HAP-1 (cell line): ENCODE measurements around the gene KCNK16.
"Not testable (repeated sequence)": the region's sequence is repeated elsewhere in the genome, so short reads cannot be mapped to it uniquely, and the experiment has no call there.

Experiments used
- DNase-seq, 2 experiments: peaks; one replicate each; pipeline ENCODE4 v3.0.0-alpha.2; 2016 to 2020; ENCODE audit warnings: low spot score in 2 of 2
- H3K27me3 ChIP-seq: fragments of 250-450 bp; sonication (Bioruptor Pico); 2 replicates; pipeline ENCODE4 v1.5.1; 2020; ENCODE audit warnings: low read depth, mild to moderate bottlenecking, moderate library complexity
- H3K36me3 ChIP-seq: fragments of 250-450 bp; sonication (Bioruptor Pico); replicated peaks from 2 replicates; pipeline ENCODE4 v1.5.1; 2020; ENCODE audit warnings: mild to moderate bottlenecking
- H3K4me1 ChIP-seq: fragments of 250-450 bp; sonication (Bioruptor Pico); 2 replicates; pipeline ENCODE4 v1.5.1; 2020; ENCODE audit warnings: mild to moderate bottlenecking
- H3K4me3 ChIP-seq: fragments of 250-450 bp; sonication (Bioruptor Pico); 2 replicates; pipeline ENCODE4 v1.5.1; 2020; ENCODE audit warnings: mild to moderate bottlenecking, moderate library complexity
- H3K9me3 ChIP-seq: fragments of 250-450 bp; sonication (Bioruptor Pico); 2 replicates; pipeline ENCODE4 v1.5.1; 2020; ENCODE audit warnings: mild to moderate bottlenecking, moderate library complexity
- in situ Hi-C: fragments of 300-500 bp; cut with MboI; formaldehyde crosslinking; loops from 3 replicates; pipeline ENCODE4 v1.14.3; 2020; ENCODE audit warnings: low sequenced_read_pairs, inconsistent platforms, mixed read lengths

The KCNK16 gene

GRCh38 chr6:39295611-39296011 is 26.9 kb downstream of the KCNK16 start:
- in situ Hi-C loops, result no loop called here
- no peak overlapping the region for H3K4me3 ChIP-seq
- peaks cover 13% of the 10 kb centered on the region for H3K27me3 ChIP-seq
- H3K9me3 ChIP-seq, result no peaks in the 10 kb centered on the region
- H3K36me3 ChIP-seq, result no peaks in the 10 kb centered on the region
- DNase-seq, result no peak
- no peaks in the 10 kb centered on the region for H3K4me1 ChIP-seq

- H3K36me3 ChIP-seq, result no peaks in the 10 kb centered on the region
- no peak overlapping the region for H3K4me3 ChIP-seq
- peaks cover 13% of the 10 kb centered on the region for H3K27me3 ChIP-seq
- in situ Hi-C loops, result no loop called here
- H3K4me1 ChIP-seq, result no peaks in the 10 kb centered on the region
- DNase-seq, result no peak
- H3K9me3 ChIP-seq, result no peaks in the 10 kb centered on the region
These were observed 27.6 kb downstream of the KCNK16 start for GRCh38 chr6:39294899-39295298.

DNA sequence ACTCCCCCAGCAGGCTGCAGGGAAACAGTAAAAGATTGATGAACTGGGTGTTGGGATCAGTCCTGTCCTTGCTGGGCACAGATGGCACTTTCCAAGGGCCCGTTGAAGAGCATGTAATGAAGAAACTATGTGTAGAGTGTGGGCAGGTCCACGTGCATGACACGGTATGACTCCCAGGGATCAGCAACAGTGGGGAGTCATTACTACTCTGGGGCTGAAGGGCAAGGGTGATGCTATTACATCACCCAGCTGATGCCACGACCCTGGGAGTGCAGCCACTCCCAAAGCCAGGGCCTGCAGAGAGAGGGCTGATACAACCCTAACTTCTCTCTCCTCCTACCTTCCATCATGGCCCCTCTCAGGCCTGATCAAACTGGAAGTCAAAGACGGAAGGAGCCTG is 28.4 kb downstream of the KCNK16 start:
- in situ Hi-C loops, result no loop called here
- H3K27me3 ChIP-seq, result peaks cover 11% of the 10 kb centered on the region
- no peak overlapping the region for H3K4me3 ChIP-seq
- H3K9me3 ChIP-seq, result no peaks in the 10 kb centered on the region
- DNase-seq, result no peak
- no peaks in the 10 kb centered on the region for H3K4me1 ChIP-seq
- H3K36me3 ChIP-seq, result no peaks in the 10 kb centered on the region

DNA sequence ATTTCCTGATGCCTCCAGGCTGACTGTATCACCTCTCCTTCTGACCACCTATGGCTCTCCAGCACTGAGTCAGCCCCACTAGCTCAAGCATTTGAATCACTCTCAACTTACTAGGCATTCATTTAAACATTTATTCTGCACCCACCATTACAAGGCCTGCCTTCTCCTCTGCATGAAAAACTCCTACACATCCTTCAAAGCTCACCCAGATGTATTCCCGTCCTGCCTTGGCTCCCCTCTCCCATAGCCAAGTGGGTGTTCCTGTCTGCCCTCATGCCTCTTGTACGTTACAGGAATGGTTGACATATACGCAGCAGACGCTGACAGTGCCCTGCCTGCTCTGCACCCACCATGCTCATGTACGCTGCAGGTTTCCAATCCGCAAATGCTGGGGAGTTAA is 29.9 kb downstream of the KCNK16 start:
- Histone ChIP-seq H3K36me3 (no peaks in the 10 kb centered on the region), H3K4me1 (no peaks in the 10 kb centered on the region), H3K27me3 (peaks cover 2% of the 10 kb centered on the region; the same call in 1 of the 2 replicates), H3K4me3 (no peak overlapping the region), H3K9me3 (no peaks in the 10 kb centered on the region)
- in situ Hi-C loops, result no loop called here
- DNase-seq, result no peak

DNA sequence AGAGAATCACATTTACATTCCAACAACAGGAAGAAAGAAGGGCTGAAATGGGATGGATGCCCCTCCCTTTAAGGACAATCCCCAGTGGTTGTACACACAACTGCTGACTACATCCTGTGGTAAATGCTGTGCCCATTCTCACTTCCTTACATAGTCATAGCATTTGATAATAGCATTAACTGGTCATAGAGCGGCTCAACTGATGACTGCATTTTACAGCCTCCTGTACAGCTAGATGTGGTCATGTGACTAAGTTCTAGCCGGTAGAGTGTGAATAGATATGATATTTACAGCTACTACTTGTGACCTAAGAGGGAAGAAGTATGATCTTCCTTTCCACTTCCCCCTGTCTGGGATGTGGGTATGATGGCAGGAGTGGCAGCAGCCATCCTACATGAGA is 33.0 kb downstream of the KCNK16 start:
- H3K9me3 ChIP-seq, result no peaks in the 10 kb centered on the region

DNA sequence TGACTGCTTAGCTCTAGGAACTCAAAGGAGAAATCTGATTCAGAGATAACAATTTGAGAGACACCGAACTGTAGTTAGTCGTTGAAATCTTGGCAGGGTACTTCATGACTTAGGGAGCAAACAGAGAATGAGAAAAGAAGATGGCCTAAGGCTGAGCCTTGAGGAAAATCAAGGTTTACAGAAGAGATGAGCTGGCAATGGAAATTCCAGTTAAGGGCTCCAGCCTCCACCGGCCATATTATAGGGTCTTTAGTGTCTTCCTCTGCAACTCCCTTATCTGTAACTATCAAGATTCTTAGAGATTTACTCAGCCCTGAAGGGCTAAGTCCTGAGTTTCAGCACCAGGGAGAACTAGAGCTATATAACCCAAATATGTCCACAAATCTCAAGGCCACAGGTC is 34.9 kb downstream of the KCNK16 start:
- H3K9me3 ChIP-seq, result no peaks in the 10 kb centered on the region
- peaks cover 2% of the 10 kb centered on the region; the same call in 1 of the 2 replicates for H3K27me3 ChIP-seq
- no peak overlapping the region for H3K4me3 ChIP-seq
- H3K4me1 ChIP-seq, result no peaks in the 10 kb centered on the region
- no peaks in the 10 kb centered on the region for H3K36me3 ChIP-seq
- in situ Hi-C loops, result no loop called here
- DNase-seq, result no peak

More for the DNA sequence above, 33.0 kb downstream of the KCNK16 start:
- H3K27me3 ChIP-seq, result peaks cover 2% of the 10 kb centered on the region; the same call in 1 of the 2 replicates
- H3K4me3 ChIP-seq, result no peak overlapping the region
- no peaks in the 10 kb centered on the region for H3K4me1 ChIP-seq
- H3K36me3 ChIP-seq, result no peaks in the 10 kb centered on the region
- DNase-seq, result no peak
- in situ Hi-C loops, result no loop called here

- DNase-seq, H3K9me3 ChIP-seq, in situ Hi-C loops, H3K27me3 ChIP-seq, H3K36me3 ChIP-seq, H3K4me1 ChIP-seq, H3K4me3 ChIP-seq: not testable (repeated sequence)
These were observed 35.9 kb downstream of the KCNK16 start for GRCh38 chr6:39286596-39286995.

GRCh38 chr6:39282774-39283173 is 39.7 kb downstream of the KCNK16 start:
- H3K36me3 ChIP-seq, result no peaks in the 10 kb centered on the region
- in situ Hi-C loops, result no loop called here
- no peak overlapping the region for H3K4me3 ChIP-seq
- no peaks in the 10 kb centered on the region for H3K4me1 ChIP-seq
- no peak for DNase-seq
- H3K9me3 ChIP-seq, result no peaks in the 10 kb centered on the region
- H3K27me3 ChIP-seq, result peaks cover 6% of the 10 kb centered on the region

GRCh38 chr6:39281312-39281980 is 41.1 kb downstream of the KCNK16 start:
- in situ Hi-C loops, result no loop called here

DNA sequence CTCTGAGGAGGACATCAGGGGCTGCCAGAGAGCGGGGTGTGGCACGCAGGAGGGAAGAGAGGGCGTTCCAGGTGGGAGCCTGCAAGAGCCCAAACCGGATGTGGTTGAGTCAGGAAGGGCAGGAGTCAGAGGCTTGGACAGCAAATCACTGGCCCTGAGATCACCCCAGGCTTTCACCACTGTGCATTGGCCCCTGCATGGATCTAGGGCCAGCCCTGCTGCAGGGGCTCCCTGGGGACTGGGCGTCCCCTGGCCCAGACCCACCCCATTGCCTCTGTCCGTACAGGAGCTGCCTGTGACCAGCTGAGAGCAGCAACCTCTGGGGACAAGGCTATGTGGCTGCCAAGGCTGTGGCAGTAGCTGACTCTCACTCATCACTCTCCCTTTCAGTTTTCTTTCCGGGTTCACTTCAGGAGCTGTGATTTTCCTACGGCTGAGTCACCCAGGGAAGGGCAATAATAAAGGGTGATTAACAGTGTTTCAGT is 42.2 kb downstream of the KCNK16 start:
- H3K36me3 ChIP-seq, result no peaks in the 10 kb centered on the region

More at GRCh38 chr6:39281312-39281980, 41.1 kb downstream of the KCNK16 start:
- Histone ChIP-seq H3K4me3 (no peak overlapping the region), H3K36me3 (no peaks in the 10 kb centered on the region), H3K9me3 (no peaks in the 10 kb centered on the region), H3K4me1 (no peaks in the 10 kb centered on the region), H3K27me3 (peaks cover 6% of the 10 kb centered on the region)
- no peak for DNase-seq

DNA sequence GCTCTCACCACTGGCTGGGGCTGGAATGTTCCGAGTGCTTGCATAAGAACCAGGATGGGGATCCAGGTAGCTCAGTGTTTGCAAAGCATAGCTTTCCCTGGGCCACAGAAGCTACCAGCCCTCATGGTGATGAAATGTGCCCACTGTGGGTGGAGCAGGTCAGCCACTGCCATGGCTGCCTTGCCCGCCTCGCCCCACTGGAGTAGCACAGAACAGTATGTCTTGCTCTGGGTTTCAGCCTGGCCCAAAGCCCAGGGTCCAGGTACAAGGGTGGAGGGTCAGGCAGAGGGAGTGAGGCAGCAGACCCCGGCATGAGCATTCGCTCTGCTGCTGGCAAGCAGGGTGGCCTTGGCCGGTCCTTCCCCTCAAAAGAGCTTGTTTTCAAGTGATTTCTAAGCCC is 43.0 kb downstream of the KCNK16 start:
- Histone ChIP-seq H3K4me1 (no peaks in the 10 kb centered on the region), H3K27me3 (peaks cover 6% of the 10 kb centered on the region), H3K36me3 (no peaks in the 10 kb centered on the region), H3K9me3 (no peaks in the 10 kb centered on the region), H3K4me3 (no peak overlapping the region)
- DNase-seq, result no peak
- in situ Hi-C loops, result no loop called here

More for the DNA sequence above, 42.2 kb downstream of the KCNK16 start:
- in situ Hi-C loops, result no loop called here
- Histone ChIP-seq H3K4me3 (no peak overlapping the region), H3K4me1 (no peaks in the 10 kb centered on the region), H3K9me3 (no peaks in the 10 kb centered on the region), H3K27me3 (peaks cover 6% of the 10 kb centered on the region)
- DNase-seq, result no peak

DNA sequence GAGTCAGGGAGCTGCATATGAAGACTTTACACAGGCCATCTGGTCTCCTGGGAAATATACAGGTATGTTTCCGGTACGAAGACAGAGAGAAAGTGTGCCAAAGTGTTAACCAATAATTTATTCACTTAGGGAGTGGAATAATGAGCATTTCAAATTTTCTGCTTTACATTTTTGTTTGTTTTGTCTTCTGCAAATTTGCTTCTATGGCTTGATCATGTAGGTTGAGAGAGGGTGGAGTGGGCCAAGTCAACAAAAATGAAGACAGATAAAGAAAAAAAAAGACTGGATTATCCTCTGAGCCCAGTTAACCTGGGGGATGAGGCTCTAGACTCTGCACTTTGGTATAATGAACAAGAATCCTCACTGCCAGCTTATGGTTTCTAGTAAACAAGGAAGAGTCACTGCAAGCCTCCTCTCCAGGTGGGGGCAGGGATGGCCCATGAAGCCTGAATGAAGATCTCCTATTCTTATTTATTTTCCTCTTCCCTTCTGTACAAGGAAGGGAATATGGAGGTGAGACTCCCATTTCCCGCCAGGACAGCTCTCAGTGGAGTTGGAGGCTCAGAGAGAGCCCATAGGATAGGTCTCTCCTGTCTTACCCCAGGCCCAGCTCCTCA is 46.0 kb downstream of the KCNK16 start:
- Histone ChIP-seq H3K4me3 (no peak overlapping the region), H3K27me3 (peaks cover 6% of the 10 kb centered on the region), H3K36me3 (no peaks in the 10 kb centered on the region), H3K9me3 (no peaks in the 10 kb centered on the region), H3K4me1 (no peaks in the 10 kb centered on the region)
- in situ Hi-C loops, result no loop called here
- no peak for DNase-seq

GRCh38 chr6:39274903-39275302 is 47.6 kb downstream of the KCNK16 start:
- Histone ChIP-seq H3K4me1 (no peaks in the 10 kb centered on the region), H3K36me3 (no peaks in the 10 kb centered on the region), H3K4me3 (no peak overlapping the region), H3K9me3 (no peaks in the 10 kb centered on the region), H3K27me3 (0 out of 2 replicates have a peak, but pooled peaks cover 3% of the 10 kb centered on the region)
- in situ Hi-C loops, result no loop called here
- DNase-seq, result no peak

- H3K4me3 ChIP-seq, result no peak overlapping the region
- DNase-seq, result no peak
- H3K27me3 ChIP-seq, result 0 out of 2 replicates have a peak, but pooled peaks cover under 1% of the 10 kb centered on the region
- H3K4me1 ChIP-seq, result no peaks in the 10 kb centered on the region
- in situ Hi-C loops, result no loop called here
- no peaks in the 10 kb centered on the region for H3K36me3 ChIP-seq
- no peaks in the 10 kb centered on the region for H3K9me3 ChIP-seq
These were observed 48.0 kb downstream of the KCNK16 start for GRCh38 chr6:39274471-39274870.
